Measurements from ENCODE around the gene SMIM36. TPM values are rescaled to one million over a fixed set of nuclear protein-coding genes. Genes with fewer than 3 reads are reported as not detected.
"Not testable (repeated sequence)": the region's sequence is repeated elsewhere in the genome, so short reads cannot be mapped to it uniquely, and the experiment has no call there.

SMIM36 gene
- polyA plus RNA-seq, 3 donors: not detected

DNA sequence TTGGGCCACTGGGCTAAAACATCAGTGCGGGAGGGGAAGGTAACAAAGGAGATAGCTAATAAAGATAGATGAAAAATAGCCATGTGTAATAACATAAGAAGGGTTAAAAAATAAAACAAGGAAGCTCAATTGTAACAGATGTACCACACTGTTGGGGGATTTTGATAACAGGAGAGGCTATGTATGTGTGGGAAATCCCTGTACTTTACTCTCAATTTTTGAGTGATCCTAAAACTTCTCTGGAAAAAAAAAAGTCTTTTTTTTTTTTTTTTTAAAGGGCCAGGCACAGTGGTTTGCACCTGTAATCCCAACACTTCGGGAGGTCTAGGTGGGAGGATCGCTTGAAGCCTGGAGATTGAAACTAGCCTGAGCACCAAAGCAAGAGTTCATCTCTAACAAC lies 87.7 kb downstream of the SMIM36 start:
- WGBS, 3 donors: 70 to 81% (median 80%) methylated on average over 3 of the region's 3 CpGs
- no peak overlapping the region for H3K27ac ChIP-seq (ENCODE audit: low read depth, low read length)

DNA sequence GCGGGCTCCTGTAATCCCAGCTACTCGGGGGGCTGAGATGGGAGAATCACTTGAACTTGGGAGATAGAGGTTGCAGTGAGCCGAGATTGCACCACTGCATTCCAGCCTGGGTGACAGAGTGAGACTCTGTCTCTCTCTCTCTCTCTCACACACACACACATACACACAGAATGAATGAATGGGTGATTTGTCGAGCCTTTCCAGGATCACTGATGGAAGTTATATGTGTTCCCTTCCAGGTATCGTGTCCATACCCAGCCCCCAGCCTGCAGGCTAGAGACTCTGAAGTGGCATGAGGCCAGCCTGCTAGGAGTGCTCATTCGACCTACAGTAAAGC lies 88.5 kb downstream of the SMIM36 start:
- WGBS, 3 donors: 68 to 81% (median 77%) methylated on average over 6 of the region's 6 CpGs
- H3K27ac ChIP-seq (ENCODE audit: low read depth, low read length): not testable (repeated sequence)

DNA sequence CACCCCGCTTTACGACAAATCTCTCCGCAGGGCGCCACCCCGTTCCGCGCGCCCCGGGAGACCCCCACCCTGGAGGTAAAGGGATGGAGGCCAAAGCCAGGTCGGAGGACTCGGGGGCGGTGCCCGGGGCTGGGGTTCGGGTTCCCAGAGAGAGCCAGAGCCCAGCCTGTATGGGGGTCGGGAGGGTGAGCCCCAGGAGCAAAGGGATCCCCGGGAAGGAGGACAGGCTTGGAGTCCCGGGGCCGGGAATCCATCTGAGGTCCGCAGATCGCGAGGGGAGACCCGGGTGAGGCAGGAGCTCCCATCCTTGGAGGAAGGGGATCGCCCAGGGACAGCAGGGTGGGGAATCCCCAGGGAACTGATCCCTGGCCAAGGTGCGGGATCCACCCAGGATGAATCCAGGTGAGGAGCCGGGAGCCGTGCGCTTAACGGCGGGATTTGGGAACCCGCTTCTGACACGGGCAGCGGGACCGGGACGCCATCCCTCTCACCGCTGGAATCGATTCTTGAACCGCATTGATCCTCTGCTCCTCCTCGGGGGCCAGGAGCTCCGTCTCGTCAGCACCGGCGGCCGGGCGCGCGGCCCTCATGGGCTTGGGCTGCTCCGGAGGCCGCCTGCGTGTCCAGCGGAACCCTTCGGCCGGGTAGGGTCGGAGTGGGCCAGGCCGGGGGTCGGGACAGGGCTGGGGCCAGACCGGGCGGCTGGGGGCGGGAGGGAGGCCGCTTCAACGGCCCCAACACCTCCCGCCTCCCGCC lies 89.9 kb downstream of the SMIM36 start, which contains the start of gene MMD:
Gene MMD, minus strand, starts transcription at position 657 of the 756 bp plus-strand sequence. Its CDS starts 140 bp downstream, at position 517.
- 0 to 1% (median 1%) methylated on average over 48 to 62 of the region's 62 CpGs for WGBS, 3 donors
- no peak within 1 kb of the TSS for H3K27ac ChIP-seq (ENCODE audit: low read depth, low read length)

DNA sequence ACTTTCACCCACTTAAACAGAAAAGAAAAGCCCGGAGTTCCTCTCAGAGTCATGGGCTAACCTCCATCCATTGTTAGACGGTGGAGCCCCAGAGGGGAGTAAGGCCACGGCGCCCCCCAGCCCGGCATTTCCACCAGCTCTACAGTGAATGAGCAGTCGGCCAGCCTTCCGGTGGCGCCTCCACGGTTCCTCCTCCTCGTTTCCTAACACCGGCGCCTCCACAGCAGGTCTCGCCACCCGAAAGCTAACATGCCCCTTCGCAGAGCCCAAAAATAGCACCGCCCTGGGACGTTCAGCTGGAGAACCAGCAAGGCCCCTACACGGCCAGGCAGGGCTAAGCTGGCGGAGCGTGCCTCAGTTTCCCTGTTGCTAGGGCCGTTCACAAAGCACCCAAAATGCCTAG lies 90.5 kb downstream of the SMIM36 start:
- WGBS, 3 donors: 0 to 1% (median 0%) methylated on average over 21 of the region's 21 CpGs
- no peak overlapping the region for H3K27ac ChIP-seq (ENCODE audit: low read depth, low read length)

DNA sequence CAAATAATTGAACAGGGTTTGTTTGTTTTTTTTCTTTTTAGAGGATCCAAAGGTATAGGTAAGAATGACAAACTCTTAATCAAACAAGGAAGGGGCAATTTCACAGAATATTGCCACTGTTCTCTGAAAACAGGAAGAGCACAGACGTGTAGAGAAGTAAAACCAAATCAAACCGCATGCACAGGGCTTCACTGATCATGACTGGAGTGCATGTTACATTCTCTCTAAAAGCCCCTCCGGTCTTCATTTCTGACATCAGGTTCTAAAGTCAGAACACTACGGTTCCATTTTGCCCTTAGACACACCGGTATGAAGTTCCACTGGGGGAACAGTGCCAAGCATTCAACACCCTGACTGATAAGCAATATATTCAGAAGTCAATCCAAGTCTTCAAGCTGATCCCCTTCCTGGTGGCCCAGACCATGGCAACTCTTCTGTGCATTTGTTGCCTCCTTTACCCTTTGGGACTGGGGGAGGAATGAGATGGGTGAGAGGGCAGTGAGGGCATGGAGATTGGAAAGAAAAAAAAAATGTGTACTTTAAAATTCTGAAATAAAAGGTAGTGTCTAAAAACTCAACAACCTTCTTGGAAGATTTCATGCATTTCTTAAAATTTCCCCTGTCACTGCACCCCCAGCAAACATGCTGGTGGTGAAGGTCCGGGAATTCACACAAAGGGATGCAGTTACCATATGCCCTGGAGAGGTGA lies 91.0 kb downstream of the SMIM36 start:
- WGBS, 3 donors: 30 to 38% (median 31%) methylated on average over 6 of the region's 6 CpGs
- H3K27ac ChIP-seq (ENCODE audit: low read depth, low read length): no peak overlapping the region

DNA sequence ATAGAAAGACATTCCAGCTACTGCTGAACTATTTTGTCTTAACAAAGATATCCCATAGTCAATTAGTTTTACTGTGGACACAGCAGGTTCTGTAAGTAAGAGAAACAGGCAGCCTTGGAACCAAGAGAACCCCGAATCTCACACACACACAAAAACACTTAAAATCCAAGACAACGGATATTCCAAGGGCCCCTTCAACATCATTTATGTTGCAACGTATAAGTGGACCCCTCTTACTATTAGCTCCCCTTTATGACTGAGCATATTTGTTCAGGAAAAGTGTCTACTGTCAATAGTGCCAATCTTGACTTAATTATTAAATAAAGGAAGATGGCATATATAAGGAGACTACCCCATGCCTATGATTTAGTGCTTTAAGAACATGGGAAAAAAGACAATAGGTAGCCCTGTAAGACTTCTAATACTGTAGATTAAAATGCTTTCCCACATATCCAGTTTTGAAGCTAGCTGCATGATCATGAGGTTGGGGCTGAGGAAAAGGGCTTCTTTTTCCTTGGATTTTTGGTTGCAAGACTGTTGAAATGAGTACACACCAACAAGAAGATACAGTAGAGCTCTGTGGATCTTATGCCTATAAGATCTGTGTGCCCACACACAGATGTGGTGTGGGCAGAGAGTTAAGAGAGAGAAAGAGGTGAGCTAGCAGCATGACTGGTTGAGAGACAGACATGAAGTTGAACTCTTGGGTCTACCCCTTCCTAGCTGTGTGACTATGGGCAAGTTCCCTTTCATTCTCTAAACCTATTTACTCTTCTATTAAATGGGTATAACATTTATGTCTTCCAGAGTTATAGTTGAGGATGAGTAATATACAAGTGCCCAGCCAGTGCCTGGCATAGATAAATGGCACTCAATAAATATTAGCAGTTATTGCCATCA lies 92.6 kb downstream of the SMIM36 start:
- no peak overlapping the region for H3K27ac ChIP-seq (ENCODE audit: low read depth, low read length)
- 82 to 96% (median 90%) methylated on average over 3 of the region's 3 CpGs for WGBS, 3 donors

DNA sequence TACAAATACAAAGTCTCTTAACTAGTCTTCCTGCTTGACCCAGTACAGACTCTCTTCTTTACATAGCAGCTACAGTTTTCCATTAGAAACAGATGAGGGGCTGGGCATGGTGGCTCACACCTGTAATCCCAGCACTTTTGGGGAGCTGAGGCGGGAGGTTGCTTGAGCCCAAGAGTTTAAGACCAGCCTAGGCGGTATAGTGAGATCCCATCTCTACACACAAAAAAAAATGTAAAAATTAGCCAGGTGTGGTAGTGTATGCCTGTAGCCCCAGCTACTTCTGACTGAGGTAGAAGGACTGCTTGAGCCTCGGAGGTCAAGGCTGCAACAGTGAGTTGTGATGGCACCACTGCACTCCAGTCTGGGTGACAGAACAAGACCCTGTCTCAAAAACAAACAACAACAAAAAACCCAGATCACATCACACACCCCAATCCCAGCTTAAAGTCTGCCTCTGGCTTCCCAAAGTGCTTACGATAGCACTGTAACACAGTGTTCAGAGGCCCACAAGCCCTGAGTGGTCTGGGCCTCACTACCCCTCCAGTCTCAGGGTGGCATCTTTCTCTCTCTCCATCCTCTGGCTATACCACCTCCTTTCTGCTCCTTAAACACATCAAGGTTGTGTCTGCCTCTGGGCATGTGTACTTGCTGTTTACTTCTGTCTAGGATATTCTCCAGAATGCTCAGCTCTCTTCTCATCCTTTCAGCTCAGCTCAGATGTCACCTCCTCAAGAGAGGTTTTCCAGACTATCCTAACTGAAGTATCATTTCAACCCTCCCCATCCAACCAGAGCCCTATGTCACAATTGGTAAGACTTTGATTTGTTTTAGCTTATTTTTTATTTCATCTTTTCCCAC lies 93.6 kb downstream of the SMIM36 start:
- WGBS, 3 donors: 96% methylated on average over 4 of the region's 4 CpGs
- no peak overlapping the region for H3K27ac ChIP-seq (ENCODE audit: low read depth, low read length)

DNA sequence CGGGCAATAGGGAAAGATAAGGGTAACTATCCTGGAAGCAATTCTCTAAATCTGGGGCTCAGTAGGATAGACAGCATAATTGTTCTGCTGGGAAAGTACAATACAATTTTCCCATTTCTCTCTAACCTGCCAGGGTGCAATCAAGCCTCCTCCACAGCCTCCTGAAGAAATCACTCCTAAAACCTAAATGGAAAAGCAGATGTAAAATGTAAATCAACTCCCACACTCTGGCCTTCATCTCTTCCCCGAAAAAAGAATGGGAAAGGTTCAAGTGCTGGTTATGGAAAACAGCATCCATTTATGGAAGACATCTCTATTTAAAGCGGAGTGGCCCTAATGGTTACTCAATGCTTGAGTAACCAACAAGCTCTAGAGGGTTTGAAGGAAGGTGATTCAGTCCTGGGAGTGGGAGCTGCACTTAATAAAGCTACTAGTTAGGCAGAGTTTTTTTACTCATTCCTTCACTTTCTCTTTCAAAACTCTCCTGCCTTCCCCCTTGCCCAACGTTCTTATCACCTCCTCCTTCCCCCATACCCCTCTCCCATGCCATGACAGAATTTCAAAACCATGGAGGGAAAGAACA lies 94.7 kb downstream of the SMIM36 start:
- WGBS, 3 donors: 63 to 80% (median 63%) methylated on average over 4 of the region's 4 CpGs
- no peak overlapping the region for H3K27ac ChIP-seq (ENCODE audit: low read depth, low read length)

DNA sequence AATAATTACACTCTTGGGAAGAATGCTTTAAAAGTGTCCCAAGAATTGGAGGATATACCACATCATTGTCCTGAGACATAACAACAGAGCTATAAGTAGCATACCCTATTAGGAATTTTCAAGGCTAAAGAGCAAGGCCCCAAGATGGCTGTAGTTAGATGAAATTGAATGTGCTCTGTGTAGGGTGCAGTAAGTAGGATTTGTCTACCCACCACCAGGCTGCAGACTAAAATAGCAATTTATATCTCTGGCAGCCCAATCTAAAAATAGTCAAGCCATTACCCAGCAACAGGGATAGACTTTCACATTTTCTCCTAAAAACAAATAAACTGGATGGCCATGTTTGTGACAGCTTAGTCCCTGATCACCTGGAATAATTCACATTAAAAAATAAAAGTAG lies 95.3 kb downstream of the SMIM36 start:
- H3K27ac ChIP-seq (ENCODE audit: low read depth, low read length): no peak overlapping the region

DNA sequence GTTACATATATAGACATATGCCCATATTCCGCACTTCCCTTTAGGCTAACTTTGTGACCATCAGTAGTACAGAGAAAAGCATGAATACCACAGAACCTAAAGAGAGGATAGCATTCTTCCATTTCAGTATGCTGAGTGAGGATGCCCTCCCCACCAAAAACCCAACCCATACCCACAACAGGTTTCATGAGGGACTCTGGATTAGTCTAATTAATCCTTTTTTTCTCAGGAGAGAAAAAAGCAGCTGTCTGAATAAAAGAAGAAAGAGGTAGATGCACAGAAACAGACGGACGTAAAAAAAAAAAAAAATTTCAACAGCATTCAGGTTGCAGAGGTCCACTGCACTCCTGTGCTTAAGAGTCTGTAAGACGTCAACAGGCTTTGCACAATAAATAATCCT lies 96.3 kb downstream of the SMIM36 start:
- no peak overlapping the region for H3K27ac ChIP-seq (ENCODE audit: low read depth, low read length)
- 82 to 94% (median 86%) methylated on average over 4 of the region's 4 CpGs for WGBS, 3 donors

DNA sequence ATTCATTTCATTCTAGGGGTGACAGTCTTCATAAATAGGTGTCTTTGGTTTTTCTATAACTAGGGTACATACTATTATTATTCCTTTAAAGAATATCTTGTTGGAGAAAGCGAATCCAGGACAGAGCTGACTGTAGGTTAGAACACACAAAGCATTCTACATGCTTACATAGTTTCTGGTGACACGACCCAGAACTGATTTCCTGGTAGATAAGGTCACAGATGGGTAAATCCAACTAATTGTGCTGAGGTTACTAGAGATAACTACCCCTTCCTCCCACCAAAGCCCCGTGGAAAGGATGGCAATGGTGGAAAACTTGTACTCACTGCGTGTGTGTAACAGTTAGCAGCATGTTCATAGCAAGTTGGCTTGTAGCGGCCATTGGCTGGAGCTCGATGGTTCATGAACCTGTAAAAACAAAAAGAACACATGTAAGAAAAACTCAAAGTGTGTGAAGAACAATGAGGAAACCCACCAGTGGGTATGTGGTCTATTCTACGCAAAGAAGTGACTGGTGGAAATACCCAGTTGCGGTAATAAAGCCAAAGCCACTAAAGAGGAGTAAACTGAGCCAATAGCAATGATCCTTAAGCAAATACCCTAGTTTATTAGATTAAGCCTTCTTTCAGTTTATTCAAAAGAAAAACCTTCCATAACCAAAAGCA lies 97.3 kb downstream of the SMIM36 start:
- WGBS, 3 donors: 91 to 94% (median 92%) methylated on average over 8 of the region's 8 CpGs

DNA sequence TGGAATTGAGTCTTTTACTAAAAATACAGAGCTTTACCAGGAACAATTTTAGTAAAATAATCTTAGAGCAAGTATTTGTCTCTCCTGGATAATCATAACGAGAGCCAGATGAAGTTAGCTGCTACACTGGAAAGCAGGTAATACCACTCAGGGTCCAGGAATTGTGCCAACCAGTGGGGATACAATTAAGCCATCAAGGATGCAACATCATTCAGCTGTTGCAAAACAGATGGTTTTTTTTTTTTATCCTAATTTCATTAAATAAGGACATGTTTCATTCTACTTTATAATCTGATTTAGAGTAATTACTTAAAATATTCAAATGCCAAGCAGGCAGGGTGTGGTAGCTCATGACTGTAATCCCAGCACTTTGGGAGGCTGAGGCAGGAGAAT lies 99.8 kb downstream of the SMIM36 start:
- 88 to 97% (median 92%) methylated on average over 1 of the region's 1 CpG for WGBS, 3 donors
- no peak overlapping the region for H3K27ac ChIP-seq (ENCODE audit: low read depth, low read length)

More for the DNA sequence above, 97.3 kb downstream of the SMIM36 start:
- H3K27ac ChIP-seq (ENCODE audit: low read depth, low read length): no peak overlapping the region

DNA sequence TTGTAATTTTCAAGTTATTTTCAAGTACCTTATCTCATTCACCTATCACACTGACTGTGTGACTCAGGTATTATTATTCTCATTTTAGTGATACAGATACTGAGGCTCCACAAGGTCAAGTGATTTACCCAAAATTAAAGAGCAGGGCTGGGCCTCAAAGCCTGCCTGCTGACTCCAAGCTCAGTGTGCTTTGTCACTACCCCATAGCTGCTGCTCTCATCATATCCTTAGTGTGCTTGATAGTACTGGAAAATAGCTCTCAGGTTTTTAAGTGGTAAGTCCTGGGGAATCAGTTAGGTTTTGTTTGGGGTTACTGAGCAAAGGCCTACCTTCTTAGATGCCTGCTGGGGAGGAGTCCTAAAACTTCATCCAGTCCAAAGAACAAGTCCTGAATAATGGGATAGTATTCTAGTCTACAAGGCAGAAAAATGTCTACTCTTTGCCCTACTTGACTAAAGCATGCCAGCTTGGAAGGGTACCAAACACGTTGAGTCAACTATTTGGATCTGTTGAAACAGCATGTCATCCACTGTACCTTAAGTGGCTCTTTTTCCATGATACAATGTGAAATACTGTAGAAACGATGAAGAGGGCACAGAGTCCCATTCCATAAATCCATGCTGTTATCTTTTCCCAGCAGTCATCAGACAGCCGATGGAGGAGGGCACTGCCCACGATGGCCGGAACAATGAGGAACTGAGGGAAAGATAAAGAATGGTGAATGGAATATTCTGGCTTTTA lies 100.4 kb downstream of the SMIM36 start:
- H3K27ac ChIP-seq (ENCODE audit: low read depth, low read length): no peak overlapping the region
- 81 to 88% (median 86%) methylated on average over 5 of the region's 5 CpGs for WGBS, 3 donors

DNA sequence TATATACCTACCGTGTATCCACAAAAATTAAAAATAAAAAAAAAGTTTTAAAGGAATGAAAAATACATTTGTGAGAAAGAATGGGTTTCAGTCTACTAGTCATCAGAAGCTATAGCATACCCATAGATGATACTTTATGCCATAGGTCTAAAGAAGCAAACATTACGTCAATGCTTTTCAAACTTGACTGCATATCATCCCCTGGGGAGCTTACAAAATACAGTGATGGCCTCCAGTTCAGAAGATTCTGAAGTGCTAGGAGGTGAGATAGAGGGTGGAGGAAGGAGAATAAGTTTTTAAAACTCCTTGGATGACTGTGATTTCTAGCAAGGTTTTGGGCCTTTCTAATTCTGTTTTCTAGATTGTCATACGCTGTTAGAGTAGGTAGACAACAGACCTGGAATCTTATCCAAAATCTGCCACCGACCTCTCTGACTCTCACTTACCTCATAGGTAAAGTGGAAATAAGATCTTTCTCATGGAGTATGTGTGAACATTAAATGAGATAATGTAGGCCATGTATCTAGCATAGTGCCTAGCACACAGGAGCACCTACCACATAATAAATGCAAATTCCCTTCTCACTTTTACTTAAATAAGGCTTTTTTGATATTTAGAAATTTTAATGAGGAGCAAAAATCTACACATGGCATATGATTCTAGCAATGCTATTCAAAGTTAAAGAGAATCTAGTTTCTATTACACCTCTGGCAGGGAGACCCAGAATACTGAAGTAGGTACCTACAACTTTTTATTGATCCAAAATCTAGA lies 102.0 kb downstream of the SMIM36 start:
- H3K27ac ChIP-seq (ENCODE audit: low read depth, low read length): no peak overlapping the region
- WGBS, 3 donors: 92 to 96% (median 93%) methylated on average over 4 of the region's 4 CpGs

DNA sequence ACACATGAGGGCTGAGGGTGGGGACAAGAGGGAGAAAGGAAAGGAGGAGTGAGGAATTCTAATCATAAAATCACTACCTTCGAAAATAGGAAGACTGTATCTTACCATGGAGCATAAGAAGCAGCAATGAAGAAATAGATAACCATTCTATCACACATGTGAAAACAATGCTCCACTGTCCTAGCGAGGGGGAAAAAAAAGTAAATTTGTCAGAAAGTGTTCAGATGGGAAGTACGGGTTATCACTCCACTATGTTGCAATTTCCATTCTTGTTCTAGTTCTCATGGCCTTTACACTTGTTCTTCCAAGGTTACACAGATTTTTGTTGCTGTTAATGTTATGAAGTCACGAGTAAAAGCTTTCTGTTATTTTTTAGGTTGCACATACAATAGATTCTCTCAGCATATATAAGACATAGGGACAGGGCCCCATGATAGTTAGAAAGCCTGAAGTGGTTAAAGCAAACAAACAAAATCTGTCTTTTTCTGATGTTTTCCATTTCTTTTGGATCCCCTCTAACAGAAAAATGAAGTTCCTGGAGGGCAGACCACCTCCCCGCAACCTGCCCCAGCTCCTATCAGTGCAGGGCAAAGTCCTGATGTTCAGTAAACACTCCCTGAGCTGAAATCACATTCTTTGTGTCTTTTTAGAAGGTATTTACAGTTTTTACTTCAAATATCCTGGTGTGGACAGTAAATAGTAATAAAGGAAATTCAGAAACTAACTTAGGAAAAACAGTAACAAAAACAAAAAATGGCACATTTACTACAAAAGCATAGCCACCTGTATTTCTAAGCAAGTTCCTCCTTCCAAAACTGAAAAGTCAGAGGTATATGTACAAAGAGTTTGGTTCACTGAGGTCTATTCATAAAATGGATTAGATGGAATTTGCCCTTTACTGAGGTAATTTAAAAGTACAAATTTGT lies 103.3 kb downstream of the SMIM36 start:
- 43 to 74% (median 69%) methylated on average over 5 of the region's 5 CpGs for WGBS, 3 donors
- H3K27ac ChIP-seq (ENCODE audit: low read depth, low read length): no peak overlapping the region
